Activated naive CD8-positive, alpha-beta T cell treated with anti-CD3 and anti-CD28 coated beads for 36 hours (primary cell): Measurements from ENCODE around the gene CCDC88B. TPM values are rescaled to one million over a fixed set of nuclear protein-coding genes. Genes with fewer than 3 reads are reported as not detected.

Source experiments
- DNase-seq: peaks from one replicate; pipeline ENCODE4 v3.0.0; 2021
- H3K27ac Mint-ChIP-seq: one replicate; pipeline ENCODE4 v1.8.0; 2022; ENCODE audit warnings: mild to moderate bottlenecking, moderate library complexity, mixed read lengths
- H3K27me3 Mint-ChIP-seq: one replicate; pipeline ENCODE4 v1.8.0; 2022; ENCODE audit warnings: mild to moderate bottlenecking, mixed read lengths
- H3K36me3 Mint-ChIP-seq: one replicate; pipeline ENCODE4 v1.8.0; 2021; ENCODE audit warnings: mild to moderate bottlenecking, mixed read lengths
- H3K4me1 Mint-ChIP-seq: one replicate; pipeline ENCODE4 v1.8.0; 2021; ENCODE audit warnings: mixed read lengths
- H3K4me3 Mint-ChIP-seq: one replicate; pipeline ENCODE4 v1.8.0; 2022; ENCODE audit warnings: mild to moderate bottlenecking, moderate library complexity, mixed read lengths
- H3K9me3 Mint-ChIP-seq: one replicate; pipeline ENCODE4 v1.8.0; 2022; ENCODE audit warnings: mixed read lengths
- total RNA-seq, 2 experiments: library from RNA; stranded (reverse); gene quantifications; one replicate each; pipeline ENCODE4 v1.2.3, GENCODE V29; 2021

CCDC88B gene
- total RNA-seq, 2 experiments from 2014 or later: 73.5 to 74.5 TPM

- peak; percentile 58 for DNase-seq
- H3K4me1 Mint-ChIP-seq: peaks cover 32% of the 10 kb centered on the region
- no peaks in the 10 kb centered on the region for H3K9me3 Mint-ChIP-seq
- H3K36me3 Mint-ChIP-seq: peaks cover 9% of the 10 kb centered on the region
- H3K27me3 Mint-ChIP-seq: no peaks in the 10 kb centered on the region
- H3K27ac Mint-ChIP-seq: no peak overlapping the region
- H3K4me3 Mint-ChIP-seq: peak overlapping the region; percentile 50
These were observed 16.8 kb downstream of the CCDC88B start for GRCh38 chr11:64356498-64357411.

GRCh38 chr11:64357446-64357845 is 17.4 kb downstream of the CCDC88B start:
- no peak overlapping the region for H3K4me3 Mint-ChIP-seq
- H3K9me3 Mint-ChIP-seq: no peaks in the 10 kb centered on the region
- no peak overlapping the region for H3K27ac Mint-ChIP-seq
- DNase-seq: no peak
- H3K36me3 Mint-ChIP-seq: peaks cover 10% of the 10 kb centered on the region
- H3K4me1 Mint-ChIP-seq: peaks cover 37% of the 10 kb centered on the region
- H3K27me3 Mint-ChIP-seq: no peaks in the 10 kb centered on the region

- Mint-ChIP-seq H3K36me3 (peaks cover 13% of the 10 kb centered on the region), H3K27ac (peak overlapping the region; percentile 62), H3K4me1 (peaks cover 37% of the 10 kb centered on the region)
These were observed 18.0 kb downstream of the CCDC88B start for GRCh38 chr11:64357904-64358535.

GRCh38 chr11:64358536-64358906 is 18.5 kb downstream of the CCDC88B start:
- H3K9me3 Mint-ChIP-seq: no peaks in the 10 kb centered on the region
- no peak for DNase-seq
- H3K27ac Mint-ChIP-seq: peak overlapping the region; percentile 62
- peaks cover 13% of the 10 kb centered on the region for H3K36me3 Mint-ChIP-seq
- peaks cover 37% of the 10 kb centered on the region for H3K4me1 Mint-ChIP-seq
- H3K27me3 Mint-ChIP-seq: no peaks in the 10 kb centered on the region
- peak overlapping the region; percentile 65 for H3K4me3 Mint-ChIP-seq

More at GRCh38 chr11:64357904-64358535, 18.0 kb downstream of the CCDC88B start:
- no peaks in the 10 kb centered on the region for H3K27me3 Mint-ChIP-seq
- DNase-seq: peak; percentile 60
- H3K9me3 Mint-ChIP-seq: no peaks in the 10 kb centered on the region
- H3K4me3 Mint-ChIP-seq: peak overlapping the region; percentile 65

GRCh38 chr11:64358907-64359711 is 19.1 kb downstream of the CCDC88B start, which contains the start of gene RPS6KA4:
RPS6KA4 (plus strand) TSS chr11:64359162; CDS start chr11:64359236, 74 bp downstream.
- peaks cover 13% of the 10 kb centered on the region for H3K36me3 Mint-ChIP-seq
- H3K27me3 Mint-ChIP-seq: no peaks in the 10 kb centered on the region
- H3K4me3 Mint-ChIP-seq: peak within 1 kb of the TSS; percentile 88
- DNase-seq: peak; percentile 77
- peaks cover 37% of the 10 kb centered on the region for H3K4me1 Mint-ChIP-seq
- H3K27ac Mint-ChIP-seq: peak within 1 kb of the TSS; percentile 66
- H3K9me3 Mint-ChIP-seq: no peaks in the 10 kb centered on the region

GRCh38 chr11:64359712-64360445 is 19.9 kb downstream of the CCDC88B start:
- Mint-ChIP-seq H3K9me3 (no peaks in the 10 kb centered on the region), H3K4me3 (peak overlapping the region; percentile 88)
- peak; percentile 47 for DNase-seq

GRCh38 chr11:64360448-64360921 is 20.5 kb downstream of the CCDC88B start:
- H3K27me3 Mint-ChIP-seq: no peaks in the 10 kb centered on the region
- H3K36me3 Mint-ChIP-seq: peaks cover 16% of the 10 kb centered on the region
- DNase-seq: no peak
- no peaks in the 10 kb centered on the region for H3K9me3 Mint-ChIP-seq
- peaks cover 33% of the 10 kb centered on the region for H3K4me1 Mint-ChIP-seq
- H3K27ac Mint-ChIP-seq: no peak overlapping the region
- H3K4me3 Mint-ChIP-seq: peak overlapping the region; percentile 88

More at GRCh38 chr11:64359712-64360445, 19.9 kb downstream of the CCDC88B start:
- H3K36me3 Mint-ChIP-seq: peaks cover 16% of the 10 kb centered on the region
- H3K27ac Mint-ChIP-seq: peak overlapping the region; percentile 66
- peaks cover 35% of the 10 kb centered on the region for H3K4me1 Mint-ChIP-seq
- H3K27me3 Mint-ChIP-seq: no peaks in the 10 kb centered on the region

GRCh38 chr11:64361659-64362058 is 21.7 kb downstream of the CCDC88B start:
- Mint-ChIP-seq H3K4me1 (peaks cover 30% of the 10 kb centered on the region), H3K9me3 (no peaks in the 10 kb centered on the region), H3K27ac (no peak overlapping the region), H3K36me3 (peaks cover 16% of the 10 kb centered on the region), H3K27me3 (no peaks in the 10 kb centered on the region), H3K4me3 (no peak overlapping the region)
- DNase-seq: no peak

GRCh38 chr11:64362339-64362738 is 22.3 kb downstream of the CCDC88B start:
- no peak for DNase-seq
- no peaks in the 10 kb centered on the region for H3K27me3 Mint-ChIP-seq
- H3K4me3 Mint-ChIP-seq: no peak overlapping the region
- peaks cover 30% of the 10 kb centered on the region for H3K4me1 Mint-ChIP-seq
- H3K27ac Mint-ChIP-seq: no peak overlapping the region
- H3K9me3 Mint-ChIP-seq: no peaks in the 10 kb centered on the region
- H3K36me3 Mint-ChIP-seq: peaks cover 16% of the 10 kb centered on the region

GRCh38 chr11:64364435-64364834 is 24.4 kb downstream of the CCDC88B start:
- Mint-ChIP-seq H3K27ac (no peak overlapping the region), H3K36me3 (peaks cover 21% of the 10 kb centered on the region)

GRCh38 chr11:64364911-64365310 is 24.9 kb downstream of the CCDC88B start:
- DNase-seq: no peak
- H3K27ac Mint-ChIP-seq: no peak overlapping the region
- peaks cover 18% of the 10 kb centered on the region for H3K4me1 Mint-ChIP-seq
- H3K27me3 Mint-ChIP-seq: no peaks in the 10 kb centered on the region
- H3K4me3 Mint-ChIP-seq: no peak overlapping the region
- H3K9me3 Mint-ChIP-seq: no peaks in the 10 kb centered on the region
- peaks cover 23% of the 10 kb centered on the region for H3K36me3 Mint-ChIP-seq

More at GRCh38 chr11:64364435-64364834, 24.4 kb downstream of the CCDC88B start:
- Mint-ChIP-seq H3K9me3 (no peaks in the 10 kb centered on the region), H3K4me1 (peaks cover 23% of the 10 kb centered on the region), H3K27me3 (no peaks in the 10 kb centered on the region), H3K4me3 (no peak overlapping the region)
- DNase-seq: no peak

- no peaks in the 10 kb centered on the region for H3K27me3 Mint-ChIP-seq
- no peak overlapping the region for H3K4me3 Mint-ChIP-seq
- peak overlapping the region; percentile 25 for H3K27ac Mint-ChIP-seq
- no peak for DNase-seq
- H3K4me1 Mint-ChIP-seq: peaks cover 5% of the 10 kb centered on the region
- H3K36me3 Mint-ChIP-seq: peaks cover 22% of the 10 kb centered on the region
- H3K9me3 Mint-ChIP-seq: no peaks in the 10 kb centered on the region
These were observed 26.7 kb downstream of the CCDC88B start for GRCh38 chr11:64366751-64367150.

GRCh38 chr11:64367931-64368672 is 28.1 kb downstream of the CCDC88B start:
- Mint-ChIP-seq H3K27ac (no peak overlapping the region), H3K4me1 (peaks cover 2% of the 10 kb centered on the region), H3K9me3 (no peaks in the 10 kb centered on the region), H3K36me3 (peaks cover 18% of the 10 kb centered on the region), H3K27me3 (no peaks in the 10 kb centered on the region), H3K4me3 (no peak overlapping the region)
- DNase-seq: no peak
